ENCODE measurements around the gene TMEM239.

Gene TMEM239

DNA sequence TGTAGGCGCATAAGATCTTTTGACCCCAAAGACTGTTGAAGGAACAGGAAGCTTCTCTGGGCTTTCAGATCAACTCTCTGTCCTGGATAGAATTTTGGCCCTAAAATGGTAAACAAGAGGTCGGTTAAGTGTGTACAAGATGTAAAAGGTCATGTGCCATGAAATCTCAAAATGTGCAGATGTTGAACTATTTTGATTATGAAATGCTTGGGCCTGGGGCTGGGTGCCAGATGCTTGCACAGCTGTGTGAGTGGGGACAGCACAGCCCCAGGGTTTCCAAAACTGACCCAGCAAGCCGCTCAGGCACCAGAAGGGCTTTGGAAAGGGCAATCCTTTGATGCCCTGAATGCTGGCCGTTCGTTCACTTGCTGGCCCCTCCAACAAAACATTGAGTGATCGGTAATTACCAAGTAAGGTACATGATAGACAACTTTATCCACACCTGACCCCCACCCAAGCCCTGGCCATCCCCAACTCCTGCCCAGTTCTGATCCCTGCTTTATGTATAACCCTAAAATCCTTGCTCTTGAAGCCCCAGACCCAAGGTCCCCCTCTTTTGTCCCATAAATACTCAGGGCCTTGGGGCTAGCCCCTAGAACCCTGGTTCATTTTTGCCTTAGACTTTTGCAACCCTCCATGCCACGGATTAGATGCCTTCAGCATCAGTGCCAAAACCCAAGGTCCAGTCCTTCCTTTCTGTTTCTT lies 1.9 kb downstream of the TMEM239 start:
- Histone ChIP-seq H4K8ac (ENCODE audit: low read length) (no peak overlapping the region), H4K91ac (ENCODE audit: low read length) (no peak overlapping the region), H3K4me3 (ENCODE audit: insufficient read depth in 1 of 2, low read depth in 1 of 2, low read length in 2 of 2) (no peak overlapping the region), H3K27ac (ENCODE audit: low read length, poor library complexity, severe bottlenecking) (no peak overlapping the region), H3K4ac (ENCODE audit: low read depth in 1 of 2, low read length in 2 of 2) (no peak overlapping the region), H2AFZ (ENCODE audit: low read depth, low read length) (no peak overlapping the region), H3K18ac (ENCODE audit: low read depth in 1 of 2, low read length in 2 of 2) (no peak overlapping the region), H2AK5ac (ENCODE audit: low read length, severe bottlenecking) (no peak overlapping the region), H2BK12ac (ENCODE audit: low read length in 2 of 2) (no peak overlapping the region), H3K27me3 (ENCODE audit: control insufficient read depth in 1 of 2, insufficient read depth in 1 of 2, low read length in 2 of 2) (peaks cover 0 to 15% of the 10 kb centered on the region in 2 experiments), H3K23ac (ENCODE audit: low read length in 2 of 2) (no peak overlapping the region), H3K9me3 (ENCODE audit: control insufficient read depth, low read length) (no peaks in the 10 kb centered on the region), H3K4me2 (ENCODE audit: low read length, poor library complexity, severe bottlenecking) (no peak overlapping the region), H2BK120ac (ENCODE audit: low read depth, low read length) (no peak overlapping the region), H3K79me1 (replicated peaks; ENCODE audit: low read length, poor library complexity, severe bottlenecking) (no peaks in the 10 kb centered on the region), H2BK15ac (ENCODE audit: low read depth, poor library complexity, severe bottlenecking) (no peak overlapping the region), H3K14ac (ENCODE audit: low read length in 2 of 2) (no peak overlapping the region), H3K9ac (ENCODE audit: low read length) (no peak overlapping the region), H3K36me3 (ENCODE audit: control insufficient read depth in 1 of 2, insufficient read depth in 2 of 2, low read depth in 1 of 2, low read length in 2 of 2) (no peaks in the 10 kb centered on the region), H2BK5ac (ENCODE audit: low read depth, low read length, poor library complexity, severe bottlenecking) (no peak overlapping the region), H3K4me1 (ENCODE audit: control insufficient read depth, insufficient read depth, low read depth, low read length) (peaks cover 40% of the 10 kb centered on the region)
- DNase-seq: no peak
- WGBS: 93% methylated on average over 7 of the region's 7 CpGs

DNA sequence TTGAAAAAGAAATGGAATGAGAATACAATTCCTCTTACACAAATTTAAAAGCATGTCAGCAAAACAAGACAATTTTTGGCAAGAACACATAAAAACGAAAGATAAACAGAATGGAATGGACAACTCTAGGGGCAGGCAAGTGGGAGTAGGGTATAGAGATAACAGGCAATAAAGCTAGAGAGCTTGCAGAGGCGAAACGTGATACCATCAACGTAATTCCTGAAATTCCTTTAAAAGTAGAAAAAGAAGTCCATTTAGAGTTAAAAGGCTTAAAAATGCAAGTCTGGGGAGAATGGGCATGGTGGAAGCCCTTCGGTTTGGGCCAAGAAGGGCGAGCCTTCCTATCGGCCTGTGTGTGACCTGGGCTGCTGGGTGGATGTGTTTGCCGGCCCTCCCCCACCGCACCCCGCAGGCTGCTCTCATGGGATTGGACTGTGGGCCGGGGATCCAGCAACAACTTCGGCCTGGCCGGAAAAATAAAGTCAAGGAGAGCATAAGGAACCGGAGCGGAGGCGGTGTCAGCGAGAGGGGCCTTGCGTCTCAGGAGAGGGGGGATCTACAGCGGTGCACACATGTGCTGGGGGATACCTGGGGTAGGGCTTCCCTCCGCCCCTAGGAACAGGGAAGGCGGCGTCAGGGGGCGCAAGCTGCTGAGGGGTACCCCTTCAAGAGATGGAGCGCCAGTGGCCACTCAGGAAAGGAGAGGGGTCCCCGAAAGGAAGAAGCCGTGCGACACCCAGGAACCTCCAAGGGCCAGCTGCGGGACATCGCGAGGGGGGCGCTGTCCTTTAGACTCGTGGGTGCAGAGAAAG lies 4.1 kb downstream of the TMEM239 start:
- H3K4me3 ChIP-seq (ENCODE audit: insufficient read depth in 1 of 2, low read depth in 1 of 2, low read length in 2 of 2): peak overlapping the region in 1 of 2 experiments; percentile 5
- H2BK12ac ChIP-seq (ENCODE audit: low read length in 2 of 2): peak overlapping the region in 1 of 2 experiments; percentile 88
- no peak overlapping the region for H2AK5ac ChIP-seq (ENCODE audit: low read length, severe bottlenecking)
- peak overlapping the region; percentile 49 for H3K9ac ChIP-seq (ENCODE audit: low read length)
- H3K23ac ChIP-seq (ENCODE audit: low read length in 2 of 2): no peak overlapping the region
- peaks cover 28% of the 10 kb centered on the region for H3K4me1 ChIP-seq (ENCODE audit: control insufficient read depth, insufficient read depth, low read depth, low read length)
- H4K91ac ChIP-seq (ENCODE audit: low read length): no peak overlapping the region
- WGBS: 39% methylated on average over 31 of the region's 32 CpGs
- H4K8ac ChIP-seq (ENCODE audit: low read length): peak overlapping the region; percentile 57
- H2BK120ac ChIP-seq (ENCODE audit: low read depth, low read length): no peak overlapping the region
- H3K4me2 ChIP-seq (ENCODE audit: low read length, poor library complexity, severe bottlenecking): peak overlapping the region; percentile 65
- peak overlapping the region; percentile 18 for H2AFZ ChIP-seq (ENCODE audit: low read depth, low read length)
- H3K14ac ChIP-seq (ENCODE audit: low read length in 2 of 2): peak overlapping the region in 1 of 2 experiments; percentile 77
- H2BK5ac ChIP-seq (ENCODE audit: low read depth, low read length, poor library complexity, severe bottlenecking): no peak overlapping the region
- peaks cover 0 to 15% of the 10 kb centered on the region in 2 experiments for H3K27me3 ChIP-seq (ENCODE audit: control insufficient read depth in 1 of 2, insufficient read depth in 1 of 2, low read length in 2 of 2)
- H3K9me3 ChIP-seq (ENCODE audit: control insufficient read depth, low read length): no peaks in the 10 kb centered on the region
- H3K27ac ChIP-seq (ENCODE audit: low read length, poor library complexity, severe bottlenecking): no peak overlapping the region
- peak overlapping the region; percentile 33 to 60 for H3K18ac ChIP-seq (ENCODE audit: low read depth in 1 of 2, low read length in 2 of 2)
- DNase-seq: no peak
- no peaks in the 10 kb centered on the region for H3K79me1 ChIP-seq (replicated peaks; ENCODE audit: low read length, poor library complexity, severe bottlenecking)
- peak overlapping the region in 1 of 2 experiments; percentile 43 for H3K4ac ChIP-seq (ENCODE audit: low read depth in 1 of 2, low read length in 2 of 2)
- H2BK15ac ChIP-seq (ENCODE audit: low read depth, poor library complexity, severe bottlenecking): peak overlapping the region; percentile 60
- H3K36me3 ChIP-seq (ENCODE audit: control insufficient read depth in 1 of 2, insufficient read depth in 2 of 2, low read depth in 1 of 2, low read length in 2 of 2): no peaks in the 10 kb centered on the region

DNA sequence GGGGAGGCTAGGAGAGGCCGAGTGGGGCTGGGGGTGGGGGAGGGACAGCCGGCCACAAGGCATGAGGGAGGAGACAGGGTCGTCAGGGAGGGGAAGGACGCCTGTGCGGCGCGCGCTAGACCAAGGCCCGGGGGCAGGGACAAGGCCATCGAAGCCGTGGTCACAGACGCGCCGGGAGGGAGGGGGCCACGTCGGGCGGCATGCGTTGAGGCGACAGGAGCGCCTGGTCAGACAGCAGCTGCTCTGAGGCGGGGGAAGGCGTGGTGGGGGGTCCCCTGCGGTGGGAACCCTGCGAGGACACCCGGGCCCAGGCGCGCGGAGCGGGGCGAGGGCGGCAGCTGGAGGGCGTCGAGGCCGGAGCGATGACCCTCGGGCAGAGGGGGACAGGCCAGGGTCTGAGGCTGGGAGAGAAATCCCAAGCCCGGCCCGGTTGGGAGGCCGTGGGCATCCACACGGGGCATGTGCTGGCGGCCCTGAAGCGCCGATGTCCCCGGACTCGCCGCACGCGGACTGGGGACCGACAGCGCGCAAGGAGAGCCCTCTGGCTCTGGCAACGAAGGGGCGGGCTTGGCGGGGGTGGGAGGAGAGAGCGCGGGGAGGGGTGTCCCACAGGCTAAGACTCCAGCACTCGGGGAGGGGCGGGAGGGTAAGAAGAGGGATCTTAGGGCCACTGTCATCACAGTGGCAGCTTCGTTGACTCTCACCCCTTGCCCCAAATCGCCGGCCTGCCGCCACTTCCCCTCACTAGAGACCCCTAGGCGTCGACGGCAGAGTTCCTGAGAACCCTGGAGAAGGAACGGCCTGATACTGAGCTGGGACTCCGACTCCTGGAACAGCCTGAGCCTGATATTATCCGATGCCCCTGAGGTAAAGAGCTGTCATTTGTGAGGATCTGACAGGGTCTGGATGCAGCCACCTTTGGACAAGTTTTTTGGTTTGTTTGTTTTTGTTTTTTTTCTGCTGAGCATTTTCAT lies 5.0 kb downstream of the TMEM239 start:
- H3K4me3 ChIP-seq (ENCODE audit: insufficient read depth in 1 of 2, low read depth in 1 of 2, low read length in 2 of 2): peak overlapping the region in 1 of 2 experiments; percentile 53
- H3K27me3 ChIP-seq (ENCODE audit: control insufficient read depth in 1 of 2, insufficient read depth in 1 of 2, low read length in 2 of 2): peaks cover 0 to 16% of the 10 kb centered on the region in 2 experiments
- H3K4ac ChIP-seq (ENCODE audit: low read depth in 1 of 2, low read length in 2 of 2): peak overlapping the region; percentile 26 to 54
- H3K36me3 ChIP-seq (ENCODE audit: control insufficient read depth in 1 of 2, insufficient read depth in 2 of 2, low read depth in 1 of 2, low read length in 2 of 2): no peaks in the 10 kb centered on the region
- no peak overlapping the region for H2AK5ac ChIP-seq (ENCODE audit: low read length, severe bottlenecking)
- H2BK5ac ChIP-seq (ENCODE audit: low read depth, low read length, poor library complexity, severe bottlenecking): no peak overlapping the region
- H4K91ac ChIP-seq (ENCODE audit: low read length): peak overlapping the region; percentile 64
- H3K9me3 ChIP-seq (ENCODE audit: control insufficient read depth, low read length): no peaks in the 10 kb centered on the region
- no peak overlapping the region for H3K27ac ChIP-seq (ENCODE audit: low read length, poor library complexity, severe bottlenecking)
- no peak overlapping the region for H2BK120ac ChIP-seq (ENCODE audit: low read depth, low read length)
- H2BK15ac ChIP-seq (ENCODE audit: low read depth, poor library complexity, severe bottlenecking): no peak overlapping the region
- no peak overlapping the region for H3K23ac ChIP-seq (ENCODE audit: low read length in 2 of 2)
- no peak for DNase-seq
- H3K9ac ChIP-seq (ENCODE audit: low read length): peak overlapping the region; percentile 36
- peak overlapping the region in 1 of 2 experiments; percentile 21 for H3K18ac ChIP-seq (ENCODE audit: low read depth in 1 of 2, low read length in 2 of 2)
- peaks cover 22% of the 10 kb centered on the region for H3K4me1 ChIP-seq (ENCODE audit: control insufficient read depth, insufficient read depth, low read depth, low read length)
- H3K4me2 ChIP-seq (ENCODE audit: low read length, poor library complexity, severe bottlenecking): no peak overlapping the region
- WGBS: 59% methylated on average over 58 of the region's 68 CpGs
- no peak overlapping the region for H4K8ac ChIP-seq (ENCODE audit: low read length)
- peak overlapping the region; percentile 49 to 88 for H2BK12ac ChIP-seq (ENCODE audit: low read length in 2 of 2)
- no peak overlapping the region for H2AFZ ChIP-seq (ENCODE audit: low read depth, low read length)
- no peaks in the 10 kb centered on the region for H3K79me1 ChIP-seq (replicated peaks; ENCODE audit: low read length, poor library complexity, severe bottlenecking)
- H3K14ac ChIP-seq (ENCODE audit: low read length in 2 of 2): peak overlapping the region in 1 of 2 experiments; percentile 78

All from mesenchymal stem cell (in vitro differentiated cells and primary cell).